IPS DF 6.9 (cell line): Measurements from ENCODE around the gene KIF17.

Experiments used
- DNase-seq: peaks from one replicate; pipeline ENCODE4 v3.0.0-alpha.2; 2013; ENCODE audit warnings: low read depth, low spot score
- H3K27ac ChIP-seq: one replicate; pipeline ENCODE4 v1.5.1; 2013; ENCODE audit warnings: low read length, control low read depth
- H3K27me3 ChIP-seq: 2 replicates; pipeline ENCODE4 v1.6.1; 2013; ENCODE audit warnings: mild to moderate bottlenecking, low read length; ENCODE audit not compliant: control insufficient read depth, insufficient read depth
- H3K36me3 ChIP-seq: 2 replicates; pipeline ENCODE4 v1.6.1; 2013; ENCODE audit warnings: low read length; ENCODE audit not compliant: control insufficient read depth, insufficient read depth
- H3K4me1 ChIP-seq: 2 replicates; pipeline ENCODE4 v1.6.1; 2013; ENCODE audit warnings: low read length; ENCODE audit not compliant: control insufficient read depth, insufficient read depth
- H3K4me3 ChIP-seq: 2 replicates; pipeline ENCODE4 v1.5.1; 2013; ENCODE audit warnings: mild to moderate bottlenecking, low read length
- H3K9me3 ChIP-seq: 2 replicates; pipeline ENCODE4 v1.6.1; 2013; ENCODE audit warnings: low read length, inconsistent platforms; ENCODE audit not compliant: control insufficient read depth, insufficient read depth
- WGBS: extraction: QIAGEN DNeasy Blood & Tissue Kit; methylation state at CpG from one replicate; pipeline ENCODE4 v1.1.7; 2013; ENCODE audit warnings: mixed read lengths, missing lambda C conversion rate; ENCODE audit not compliant: insufficient read length, insufficient coverage; 5-methylcytosine and 5-hydroxymethylcytosine counted together

The KIF17 gene

DNA sequence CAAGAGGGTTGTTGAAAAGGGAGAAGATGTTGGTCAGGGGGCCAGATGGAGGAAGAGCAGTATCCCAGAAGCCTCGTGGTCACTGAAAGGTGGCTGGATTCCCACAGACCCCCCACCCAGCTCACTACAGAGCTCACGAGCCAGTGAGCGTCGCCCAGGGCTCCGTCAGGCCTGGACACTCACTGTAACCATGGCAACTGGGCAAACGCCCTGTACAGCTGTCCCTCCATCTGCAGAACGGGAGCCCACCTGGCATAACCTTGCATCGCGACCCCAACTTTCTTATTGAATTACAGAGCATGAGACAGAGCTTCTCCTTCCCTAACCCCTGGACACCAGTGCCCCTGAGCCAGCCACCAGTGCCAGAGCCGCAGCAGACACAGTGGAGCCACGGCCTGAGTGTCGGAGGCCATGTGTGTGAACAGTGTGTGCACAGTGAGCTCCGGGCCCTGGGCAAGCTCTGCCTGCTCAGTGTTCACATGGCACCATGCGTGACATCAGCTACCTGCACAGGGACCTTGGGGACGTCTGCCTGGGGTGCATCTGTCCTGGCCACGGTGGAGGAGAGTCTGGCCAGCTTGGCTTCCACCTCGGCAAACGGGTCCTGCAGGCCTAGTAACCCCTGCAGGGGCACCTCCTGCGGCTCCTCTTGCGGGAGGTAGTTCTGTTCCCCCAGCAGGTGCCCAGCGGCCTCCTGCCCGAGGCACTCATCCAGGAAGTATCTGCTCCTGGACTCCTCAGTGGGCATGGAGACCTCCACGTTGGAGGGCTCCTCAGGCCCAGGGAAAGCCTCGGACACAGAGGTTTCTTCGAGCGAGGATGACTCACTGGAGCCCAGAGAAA lies 30.7 kb downstream of the KIF17 start:
- no peak for DNase-seq
- H3K27ac ChIP-seq, result no peak overlapping the region
- no peak overlapping the region for H3K4me3 ChIP-seq
- no peaks in the 10 kb centered on the region for H3K9me3 ChIP-seq
- H3K4me1 ChIP-seq, result no peaks in the 10 kb centered on the region; the same call in 1 of the 2 replicates
- H3K27me3 ChIP-seq, result no peaks in the 10 kb centered on the region
- H3K36me3 ChIP-seq, result peaks cover 9% of the 10 kb centered on the region; the same call in 1 of the 2 replicates
- no CpG with 5 or more reads among the region's 26 CpGs for WGBS

DNA sequence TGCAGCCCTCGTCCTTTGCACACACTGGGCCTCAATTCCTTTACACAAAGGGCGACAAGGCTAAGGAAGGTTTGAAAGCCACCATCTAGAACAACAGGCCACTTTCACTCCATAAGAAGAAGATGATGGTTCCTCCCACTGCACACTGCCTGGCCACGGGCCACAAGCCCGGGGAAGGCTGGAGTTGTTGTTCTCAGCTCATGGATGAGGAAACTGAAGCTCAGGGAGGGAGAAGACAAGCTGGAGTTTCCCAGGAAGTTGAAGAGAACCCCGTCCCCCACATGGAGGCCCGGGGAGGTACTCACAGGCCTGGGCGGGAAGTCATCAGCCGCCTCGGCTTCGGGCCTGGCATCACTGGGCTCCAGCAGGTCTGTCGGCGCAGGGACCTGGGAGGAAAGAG lies 32.1 kb downstream of the KIF17 start:
- no CpG with 5 or more reads among the region's 12 CpGs for WGBS
- no peaks in the 10 kb centered on the region for H3K9me3 ChIP-seq
- H3K4me1 ChIP-seq, result no peaks in the 10 kb centered on the region; the same call in 1 of the 2 replicates
- H3K27me3 ChIP-seq, result no peaks in the 10 kb centered on the region
- no peak for DNase-seq
- H3K4me3 ChIP-seq, result no peak overlapping the region
- H3K36me3 ChIP-seq, result peaks cover 9% of the 10 kb centered on the region; the same call in 1 of the 2 replicates
- H3K27ac ChIP-seq, result no peak overlapping the region

DNA sequence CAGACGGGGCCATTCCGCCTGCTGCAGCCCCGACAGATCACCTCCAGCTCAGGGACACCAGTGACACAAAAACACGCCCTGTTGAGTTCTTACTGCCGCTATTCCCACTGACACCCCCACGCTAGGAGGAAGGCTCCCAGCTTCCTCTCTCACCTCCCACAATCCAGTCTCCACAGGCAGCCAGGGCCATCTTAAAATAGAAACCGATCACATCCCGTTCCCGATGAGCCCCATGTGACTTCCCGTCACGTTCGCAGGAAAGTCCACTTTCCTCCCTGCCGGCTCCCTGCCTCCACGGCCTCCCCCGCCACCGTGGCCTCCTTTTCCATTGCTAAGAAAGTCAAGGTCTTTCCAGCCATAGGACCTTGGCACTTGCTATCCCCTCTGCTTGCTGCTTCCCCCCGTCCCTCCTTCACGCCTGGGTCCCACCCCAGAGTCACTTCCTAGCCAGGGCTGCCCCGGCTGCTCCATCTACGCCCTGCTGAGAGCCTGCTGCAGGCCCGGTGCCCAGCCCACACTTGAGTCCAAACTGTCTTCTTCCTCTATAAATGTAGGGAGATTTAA lies 32.6 kb downstream of the KIF17 start:
- WGBS, result no CpG with 5 or more reads among the region's 21 CpGs
- no peaks in the 10 kb centered on the region; the same call in 1 of the 2 replicates for H3K4me1 ChIP-seq
- H3K9me3 ChIP-seq, result no peaks in the 10 kb centered on the region

DNA sequence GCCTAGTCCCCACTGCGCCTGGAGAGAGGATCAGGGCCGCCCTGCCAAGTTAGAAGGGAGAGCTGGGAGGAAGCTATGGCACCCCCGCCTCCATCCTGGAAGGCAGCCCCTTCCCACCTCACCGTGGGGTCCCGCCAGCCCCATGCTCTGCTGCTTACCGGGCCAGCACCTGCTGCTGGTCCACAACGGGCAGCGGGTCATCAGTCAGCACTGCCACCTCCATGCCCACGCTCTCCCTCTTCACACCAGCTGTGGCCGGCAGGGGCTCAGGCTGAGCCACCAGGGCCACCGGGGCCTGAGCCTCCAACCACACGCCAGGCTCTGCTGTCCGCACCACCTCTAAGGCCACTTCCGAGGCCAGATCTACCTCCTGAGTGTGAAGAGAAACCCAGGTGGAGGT lies 33.2 kb downstream of the KIF17 start:
- Histone ChIP-seq H3K9me3 (no peaks in the 10 kb centered on the region), H3K4me1 (no peaks in the 10 kb centered on the region; the same call in 1 of the 2 replicates), H3K27me3 (no peaks in the 10 kb centered on the region), H3K27ac (no peak overlapping the region), H3K4me3 (no peak overlapping the region), H3K36me3 (peaks cover 9% of the 10 kb centered on the region; the same call in 1 of the 2 replicates)
- no CpG with 5 or more reads among the region's 14 CpGs for WGBS
- DNase-seq, result no peak

More for the DNA sequence above, 32.6 kb downstream of the KIF17 start:
- H3K27me3 ChIP-seq, result no peaks in the 10 kb centered on the region
- peaks cover 9% of the 10 kb centered on the region; the same call in 1 of the 2 replicates for H3K36me3 ChIP-seq
- H3K27ac ChIP-seq, result no peak overlapping the region
- DNase-seq, result no peak
- no peak overlapping the region for H3K4me3 ChIP-seq

DNA sequence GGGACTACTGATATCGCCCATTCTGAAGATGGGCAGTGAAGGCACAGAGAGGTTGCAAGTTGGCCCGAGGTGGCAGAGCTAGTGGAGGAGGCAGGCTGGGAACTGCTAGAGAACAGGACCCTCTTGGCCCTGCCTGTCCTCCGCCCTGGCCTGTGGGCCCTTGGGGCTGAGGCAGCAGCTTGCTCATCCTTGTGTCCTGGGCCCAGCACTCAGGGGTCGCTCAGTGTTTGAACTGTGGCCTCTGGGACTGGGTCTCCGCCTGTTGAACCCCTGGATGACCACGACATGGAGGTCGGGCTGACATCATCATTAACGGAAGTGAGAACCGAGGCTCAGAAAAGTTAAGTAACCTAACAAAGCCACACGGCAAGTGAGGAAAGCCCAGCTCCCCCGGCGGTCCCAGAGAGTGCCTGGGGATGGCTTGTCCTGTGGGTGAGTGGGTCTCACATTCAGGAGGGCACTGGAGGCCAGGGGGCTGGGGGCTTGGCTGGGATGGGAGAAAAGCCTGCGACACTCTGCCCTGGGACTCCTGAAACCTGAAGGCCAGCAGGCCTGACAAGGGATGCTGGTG lies 33.7 kb downstream of the KIF17 start:
- no peak overlapping the region for H3K4me3 ChIP-seq
- no peaks in the 10 kb centered on the region for H3K27me3 ChIP-seq
- H3K36me3 ChIP-seq, result peaks cover 9% of the 10 kb centered on the region; the same call in 1 of the 2 replicates
- no peaks in the 10 kb centered on the region; the same call in 1 of the 2 replicates for H3K4me1 ChIP-seq
- H3K27ac ChIP-seq, result no peak overlapping the region
- no peaks in the 10 kb centered on the region for H3K9me3 ChIP-seq
- DNase-seq, result no peak
- no CpG with 5 or more reads among the region's 13 CpGs for WGBS

DNA sequence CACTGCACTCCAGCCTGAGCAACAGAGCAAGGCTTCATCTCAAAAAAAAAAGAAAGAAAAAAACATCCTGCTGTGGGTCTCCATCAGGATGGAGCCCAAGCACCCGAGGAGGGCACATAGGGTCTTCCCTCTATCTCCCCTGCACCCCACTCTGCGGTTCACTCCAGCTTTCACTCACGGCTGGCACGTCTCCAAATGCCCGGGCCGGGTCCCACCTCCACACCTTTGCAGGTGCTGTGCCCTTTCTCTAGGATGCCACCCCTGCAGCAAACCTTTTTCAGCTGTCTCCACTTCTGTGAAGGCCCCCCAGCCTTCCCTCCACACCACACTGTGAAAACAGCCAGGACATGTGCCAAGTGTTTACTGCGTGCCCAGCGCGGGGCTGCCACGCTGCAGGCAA lies 34.2 kb downstream of the KIF17 start:
- Histone ChIP-seq H3K4me1 (no peaks in the 10 kb centered on the region; the same call in 1 of the 2 replicates), H3K36me3 (peaks cover 9% of the 10 kb centered on the region; the same call in 1 of the 2 replicates), H3K9me3 (no peaks in the 10 kb centered on the region), H3K27me3 (no peaks in the 10 kb centered on the region), H3K4me3 (no peak overlapping the region), H3K27ac (no peak overlapping the region)
- no peak for DNase-seq
- WGBS, result no CpG with 5 or more reads among the region's 10 CpGs

DNA sequence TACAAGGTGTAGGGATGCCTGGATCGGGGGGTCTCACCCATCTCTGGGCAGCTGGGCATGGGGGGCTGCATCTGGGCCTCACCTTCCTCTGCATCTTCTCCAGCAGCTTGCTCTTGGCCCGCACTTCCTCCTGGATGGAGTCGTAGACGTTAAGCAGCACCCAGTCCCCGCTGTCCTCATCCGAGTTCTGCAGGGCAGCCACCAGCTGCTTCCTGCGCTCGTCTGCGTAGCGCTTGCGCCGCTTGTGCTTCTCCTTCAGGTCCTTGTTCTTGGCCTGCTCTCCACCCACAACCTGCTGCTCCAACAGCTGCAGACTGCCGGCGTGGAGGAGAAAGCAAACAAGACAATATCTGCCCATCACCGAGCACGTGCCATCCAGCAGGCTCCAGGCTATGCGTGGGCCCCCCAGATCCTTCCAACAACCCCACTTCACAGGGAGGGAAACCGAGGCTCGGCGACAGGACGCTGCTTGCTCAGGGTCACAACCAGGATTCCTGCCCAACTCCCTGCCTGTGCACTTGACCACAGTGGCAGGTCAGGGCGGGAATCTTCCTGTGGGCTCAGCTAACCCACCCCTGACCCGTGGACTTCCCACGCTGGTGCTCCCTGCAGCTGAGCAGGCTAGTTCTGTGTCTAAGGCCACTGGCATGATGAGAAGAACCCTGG lies 35.1 kb downstream of the KIF17 start:
- no peak overlapping the region for H3K27ac ChIP-seq
- no CpG with 5 or more reads among the region's 24 CpGs for WGBS
- DNase-seq, result no peak
- H3K4me1 ChIP-seq, result no peaks in the 10 kb centered on the region; the same call in 1 of the 2 replicates
- no peaks in the 10 kb centered on the region for H3K27me3 ChIP-seq
- no peak overlapping the region for H3K4me3 ChIP-seq
- H3K36me3 ChIP-seq, result peaks cover 9% of the 10 kb centered on the region
- H3K9me3 ChIP-seq, result no peaks in the 10 kb centered on the region

DNA sequence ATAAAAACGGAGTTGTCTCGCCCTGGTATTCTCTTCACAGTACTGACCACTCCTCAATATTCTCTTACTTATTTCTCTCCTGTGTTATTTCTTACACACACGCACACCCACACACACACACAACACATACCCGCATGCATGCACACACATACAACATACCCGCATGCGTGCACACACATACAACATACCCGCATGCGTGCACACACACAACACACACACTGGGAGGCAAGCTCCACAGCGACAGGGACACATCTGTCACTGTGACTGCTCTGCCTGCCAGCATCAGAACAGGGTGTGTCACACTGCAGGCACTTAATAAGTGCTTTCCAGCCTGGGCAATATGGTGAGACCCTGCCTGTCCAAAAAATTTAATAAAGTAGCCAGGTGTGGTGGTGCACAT lies 35.8 kb downstream of the KIF17 start:
- no peak overlapping the region for H3K4me3 ChIP-seq
- H3K4me1 ChIP-seq, result no peaks in the 10 kb centered on the region; the same call in 1 of the 2 replicates
- peaks cover 5% of the 10 kb centered on the region for H3K36me3 ChIP-seq
- H3K9me3 ChIP-seq, result no peaks in the 10 kb centered on the region
- no peak for DNase-seq
- no peak overlapping the region for H3K27ac ChIP-seq
- H3K27me3 ChIP-seq, result no peaks in the 10 kb centered on the region
- 100% methylated on average over 5 of the region's 9 CpGs for WGBS

DNA sequence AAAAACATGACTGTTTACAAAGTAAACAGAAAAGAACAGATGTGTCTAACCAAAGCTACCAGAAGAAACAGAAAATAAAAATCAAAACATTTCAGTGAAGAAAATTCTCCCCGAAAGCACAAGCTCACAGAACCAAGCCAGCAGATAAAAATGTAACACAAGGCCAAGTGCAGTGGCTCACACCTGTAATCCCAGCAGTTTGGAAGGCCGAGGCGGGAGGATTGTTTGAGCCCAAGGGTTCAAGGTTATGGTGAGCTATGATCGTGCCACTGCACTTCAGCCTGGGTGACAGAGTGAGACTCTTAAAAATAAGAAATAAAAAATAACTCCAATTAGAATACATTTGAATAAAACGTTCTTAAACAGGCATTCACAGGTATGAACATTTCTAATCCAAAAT lies 37.5 kb downstream of the KIF17 start:
- H3K27ac ChIP-seq, result no peak overlapping the region
- no peak overlapping the region for H3K4me3 ChIP-seq
- WGBS, result no CpG with 5 or more reads among the region's 5 CpGs
- H3K9me3 ChIP-seq, result no peaks in the 10 kb centered on the region
- H3K27me3 ChIP-seq, result no peaks in the 10 kb centered on the region
- no peaks in the 10 kb centered on the region; the same call in 1 of the 2 replicates for H3K4me1 ChIP-seq
- no peaks in the 10 kb centered on the region; the same call in none of the 2 replicates for H3K36me3 ChIP-seq
- no peak for DNase-seq

DNA sequence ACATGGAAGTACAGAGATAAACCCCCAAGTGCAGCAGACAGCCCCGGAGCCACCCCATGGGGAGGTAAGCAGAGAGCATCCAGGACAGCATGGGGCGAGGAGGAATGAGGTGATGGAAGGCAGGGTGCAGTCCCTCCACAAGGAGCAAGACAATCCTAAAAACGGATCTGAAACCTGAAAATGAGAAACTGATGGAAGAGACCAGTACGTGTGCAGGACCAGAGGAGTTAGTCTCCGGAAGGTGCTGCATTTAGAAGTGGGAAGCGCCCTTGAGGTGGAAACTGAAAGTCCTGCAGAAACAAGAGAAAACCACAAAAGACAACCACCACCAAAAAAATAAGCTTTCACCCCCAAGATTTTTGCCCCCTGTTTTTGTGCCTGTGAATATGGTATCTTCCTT lies 39.2 kb downstream of the KIF17 start:
- WGBS, result no CpG with 5 or more reads among the region's 6 CpGs
- Histone ChIP-seq H3K9me3 (no peaks in the 10 kb centered on the region), H3K4me3 (no peak overlapping the region), H3K27ac (no peak overlapping the region), H3K4me1 (no peaks in the 10 kb centered on the region), H3K36me3 (no peaks in the 10 kb centered on the region; the same call in none of the 2 replicates), H3K27me3 (no peaks in the 10 kb centered on the region)
- no peak for DNase-seq
